IMR-90 (cell line): ENCODE measurements around the gene CHD6. TPM values are rescaled to one million over a fixed set of nuclear protein-coding genes. Genes with fewer than 3 reads are reported as not detected.
A peak's percentile ranks its signal among the peaks of the same experiment; 100 is the strongest.

Experiments used
- ATAC-seq: fragments of 200-7000 bp; cut with Tn5 transposase; 2 replicates; pipeline ENCODE4 v1.9.1; 2020; ENCODE audit warnings: low read depth, mild to moderate bottlenecking, moderate library complexity
- BruUV-seq: library from RNA; stranded (reverse); fragments of 400-500 nt; replicated peaks from 2 replicates; lab custom pipeline; 2021; lab: Mats Ljungman, UMichigan
- CTCF ChIA-PET: fragments of 300-600 bp; formaldehyde crosslinking; extraction: SDS; loops from one replicate; lab custom pipeline; 2021; ENCODE audit warnings: antibody characterized with exemption; lab: Yijun Ruan, JAX
- POLR2A ChIA-PET: fragments of 300-600 bp; sonication (Branson Sonifier 250); formaldehyde crosslinking; loops from one replicate; lab custom pipeline; 2022; ENCODE audit warnings: antibody characterized with exemption; ENCODE audit not compliant: unreplicated experiment; lab: Charles Lee
- DNase-seq: peaks from one replicate; pipeline ENCODE4 v3.0.0; 2013
- H2AFZ ChIP-seq: replicated peaks from 2 replicates; pipeline ENCODE3; 2013; ENCODE audit warnings: low read length, mild to moderate bottlenecking; ENCODE audit not compliant: poor library complexity
- H2AK5ac ChIP-seq: 2 replicates; pipeline ENCODE4 v1.6.1; 2013; ENCODE audit warnings: low read depth, low read length, inconsistent platforms
- H2AK9ac ChIP-seq: replicated peaks from 2 replicates; pipeline ENCODE3; 2013; ENCODE audit warnings: mild to moderate bottlenecking, low read depth, low read length, moderate library complexity; ENCODE audit not compliant: poor library complexity
- H2BK120ac ChIP-seq: 2 replicates; pipeline ENCODE4 v1.6.1; 2013; ENCODE audit warnings: low read depth, low read length, inconsistent platforms
- H2BK15ac ChIP-seq: 3 replicates; pipeline ENCODE4 v1.6.1; 2013; ENCODE audit warnings: low read depth, low read length, inconsistent platforms
- H2BK20ac ChIP-seq: 2 replicates; pipeline ENCODE4 v1.6.1; 2013; ENCODE audit warnings: low read depth, mild to moderate bottlenecking, inconsistent platforms, low read length, moderate library complexity
- H2BK5ac ChIP-seq: 2 replicates; pipeline ENCODE4 v1.6.1; 2013; ENCODE audit warnings: mild to moderate bottlenecking, low read depth, low read length, inconsistent platforms; ENCODE audit not compliant: poor library complexity, severe bottlenecking
- H3K14ac ChIP-seq: replicated peaks from 2 replicates; pipeline ENCODE4 v1.6.1; 2013; ENCODE audit warnings: low read depth, low read length, inconsistent platforms
- H3K18ac ChIP-seq: 2 replicates; pipeline ENCODE4 v1.6.1; 2013; ENCODE audit warnings: low read depth, low read length, control low read depth
- H3K23ac ChIP-seq: 2 replicates; pipeline ENCODE4 v1.6.1; 2013; ENCODE audit warnings: low read depth, low read length, inconsistent platforms
- H3K27ac ChIP-seq: 2 replicates; pipeline ENCODE4 v1.5.1; 2013; ENCODE audit warnings: mild to moderate bottlenecking, control low read depth, low read length; ENCODE audit not compliant: insufficient read depth
- H3K27me3 ChIP-seq: 2 replicates; pipeline ENCODE4 v1.6.1; 2013; ENCODE audit warnings: low read length; ENCODE audit not compliant: control insufficient read depth, insufficient read depth
- H3K36me3 ChIP-seq: 2 replicates; pipeline ENCODE4 v1.6.1; 2013; ENCODE audit warnings: low read length, mixed read lengths; ENCODE audit not compliant: control insufficient read depth, insufficient read depth
- H3K4ac ChIP-seq: 2 replicates; pipeline ENCODE4 v1.6.1; 2013; ENCODE audit warnings: low read depth, low read length, inconsistent platforms
- H3K4me1 ChIP-seq: 2 replicates; pipeline ENCODE4 v1.6.1; 2013; ENCODE audit warnings: low read length, mixed read lengths; ENCODE audit not compliant: control insufficient read depth, insufficient read depth
- H3K4me2 ChIP-seq: 2 replicates; pipeline ENCODE4 v1.6.1; 2013; ENCODE audit warnings: low read depth, mild to moderate bottlenecking, control low read depth, low read length, moderate library complexity
- H3K4me3 ChIP-seq: 2 replicates; pipeline ENCODE4 v1.5.1; 2013; ENCODE audit warnings: low read depth, mild to moderate bottlenecking, control low read depth, low read length, moderate library complexity; ENCODE audit not compliant: insufficient read depth
- H3K56ac ChIP-seq: 2 replicates; pipeline ENCODE4 v1.6.1; 2013; ENCODE audit warnings: low read length, inconsistent platforms; ENCODE audit not compliant: insufficient read depth; ENCODE audit errors: extremely low read depth
- H3K79me1 ChIP-seq, 2 experiments: 2 replicates each; pipeline ENCODE4 v1.6.1; 2013; ENCODE audit warnings: low read length in 2 of 2, inconsistent platforms in 1 of 2, low read depth in 1 of 2
- H3K9ac ChIP-seq: 2 replicates; pipeline ENCODE4 v1.6.1; 2013; ENCODE audit warnings: low read depth, low read length, control low read depth
- H3K9me1 ChIP-seq: 2 replicates; pipeline ENCODE4 v1.6.1; 2013; ENCODE audit warnings: low read length, inconsistent platforms; ENCODE audit not compliant: insufficient read depth
- H3K9me3 ChIP-seq: 2 replicates; pipeline ENCODE4 v1.6.1; 2013; ENCODE audit warnings: low read length; ENCODE audit not compliant: control insufficient read depth, insufficient read depth
- H4K20me1 ChIP-seq: 2 replicates; pipeline ENCODE4 v1.6.1; 2013; ENCODE audit warnings: low read length, inconsistent platforms; ENCODE audit not compliant: insufficient read depth
- H4K5ac ChIP-seq: 2 replicates; pipeline ENCODE4 v1.6.1; 2013; ENCODE audit warnings: mild to moderate bottlenecking, low read depth, low read length, control low read depth
- H4K8ac ChIP-seq, 2 experiments: 2 replicates each; pipeline ENCODE4 v1.6.1; 2013; ENCODE audit warnings: low read depth in 2 of 2, low read length in 2 of 2, control low read depth in 1 of 2, inconsistent platforms in 1 of 2
- H4K91ac ChIP-seq: 2 replicates; pipeline ENCODE4 v1.6.1; 2013; ENCODE audit warnings: low read depth, low read length, inconsistent platforms; ENCODE audit not compliant: insufficient read depth
- CEBPB ChIP-seq: IDR thresholded peaks from 2 replicates; pipeline ENCODE4 v1.6.1; 2012; ENCODE audit warnings: low read depth, low read length, improper control_type of control experiment
- CTCF ChIP-seq: conservative IDR thresholded peaks from 2 replicates; pipeline ENCODE4 v1.5.1; 2012; ENCODE audit warnings: mild to moderate bottlenecking, low read depth, low read length, improper control_type of control experiment
- FOS ChIP-seq: fragments of 150-350 bp; IDR thresholded peaks from 2 replicates; pipeline ENCODE4 v1.6.1; 2016; ENCODE audit warnings: low read depth, low read length
- MAFK ChIP-seq: IDR thresholded peaks from 2 replicates; pipeline ENCODE4 v1.6.1; 2012; ENCODE audit warnings: low read depth, low read length, improper control_type of control experiment
- MAZ ChIP-seq: IDR thresholded peaks from 2 replicates; pipeline ENCODE4 v1.6.1; 2012; ENCODE audit warnings: low read depth, mild to moderate bottlenecking, low read length, improper control_type of control experiment, moderate library complexity, borderline replicate concordance
- MXI1 ChIP-seq: IDR thresholded peaks from 2 replicates; pipeline ENCODE4 v1.6.1; 2012; ENCODE audit warnings: low read depth, mild to moderate bottlenecking, low read length, moderate library complexity, borderline replicate concordance
- POLR2A ChIP-seq: IDR thresholded peaks from 2 replicates; pipeline ENCODE4 v1.6.1; 2012; ENCODE audit warnings: mild to moderate bottlenecking, low read depth, low read length
- RAD21 ChIP-seq: IDR thresholded peaks from 2 replicates; pipeline ENCODE4 v1.6.1; 2012; ENCODE audit warnings: low read length, improper control_type of control experiment
- RCOR1 ChIP-seq: IDR thresholded peaks from 2 replicates; pipeline ENCODE4 v1.6.1; 2012; ENCODE audit warnings: mild to moderate bottlenecking, low read length, improper control_type of control experiment; ENCODE audit not compliant: insufficient replicate concordance
- RFX5 ChIP-seq: IDR thresholded peaks from 2 replicates; pipeline ENCODE4 v1.8.0; 2012; ENCODE audit warnings: low read depth, mild to moderate bottlenecking, low read length, moderate library complexity
- SMC3 ChIP-seq: fragments of 150-350 bp; IDR thresholded peaks from 2 replicates; pipeline ENCODE4 v1.6.1; 2016; ENCODE audit warnings: low read depth, mild to moderate bottlenecking, antibody characterized with exemption, low read length, moderate library complexity
- WGBS, 2 experiments: methylation state at CpG; one replicate each; pipeline versions ENCODE4 v1.1.5 to v1.1.7; 2013; ENCODE audit warnings: missing lambda C conversion rate in 2 of 2; ENCODE audit not compliant: insufficient read length in 1 of 2; ENCODE audit errors: extremely low coverage in 2 of 2; 5-methylcytosine and 5-hydroxymethylcytosine counted together
- dilution Hi-C: fragments of 300-500 bp; cut with HindIII; formaldehyde crosslinking; loops from one replicate; pipeline ENCODE4 v1.14.3; 2018; ENCODE audit warnings: low sequenced_read_pairs; ENCODE audit not compliant: unreplicated experiment
- in situ Hi-C: fragments of 300-500 bp; cut with MboI; formaldehyde crosslinking; loops from 3 replicates; pipeline ENCODE4 v1.14.3; 2019; ENCODE audit warnings: low sequenced_read_pairs, inconsistent platforms, mixed read lengths
- intact Hi-C: fragments of 100-400 bp; cut with micrococcal nuclease; formaldehyde crosslinking; loops from 2 replicates; pipeline ENCODE4 v1.10.0; 2022
- polyA plus RNA-seq, 3 experiments: library from polyadenylated mRNA; depleted of rRNA; stranded (reverse); fragments of >200 nt; gene quantifications; 2 replicates each; pipeline ENCODE4 v1.2.3, GENCODE V29; 2012; ENCODE audit warnings: low replicate concordance in 1 of 3
- total RNA-seq: library from RNA; depleted of rRNA; stranded (reverse); fragments of >200 nt; gene quantifications from 2 replicates; pipeline ENCODE4 v1.2.3, GENCODE V29; 2012
- TF ChIP-seq, protein P1 (sequence below): fragments of 150-350 bp; IDR thresholded peaks from 2 replicates; pipeline ENCODE4 v1.6.1; 2016; ENCODE audit warnings: low read depth, mild to moderate bottlenecking, low read length, moderate library complexity, borderline replicate concordance

CHD6 gene
- total and polyA plus RNA-seq, 2 of the 4 experiments (the other 2 are of a cell fraction): 8.8 to 26.7 TPM

- intact Hi-C loops: loop anchor here (5.0 kb wide), 3 partner anchors 122 to 192 kb away; no protein-coding TSS in a partner anchor
- DNase-seq: peak; percentile 28
- Histone ChIP-seq H3K36me3 (no peaks in the 10 kb centered on the region), H3K9me1 (no peaks in the 10 kb centered on the region), H4K91ac (no peak overlapping the region), H4K5ac (no peak overlapping the region), H3K27me3 (peaks cover 8% of the 10 kb centered on the region), H3K9ac (no peak overlapping the region), H4K8ac (peak overlapping the region in 1 of 2 experiments; percentile 39; a peak in 1 of 4 replicates), H4K20me1 (peaks cover 28% of the 10 kb centered on the region; the same call in 1 of the 2 replicates), H2AK9ac (no peak overlapping the region), H3K56ac (no peak overlapping the region), H2BK120ac (no peak overlapping the region), H3K79me1 (peaks cover 12 to 27% of the 10 kb centered on the region in 2 experiments; a peak in 3 of 4 replicates), H3K4ac (no peak overlapping the region), H3K4me3 (no peak overlapping the region), H2BK5ac (no peak overlapping the region), H2AFZ (no peak overlapping the region), H2BK15ac (no peak overlapping the region), H3K4me2 (peak overlapping the region; percentile 80; the same call in 1 of the 2 replicates), H3K27ac (no peak overlapping the region), H3K4me1 (peaks cover 4% of the 10 kb centered on the region), H2AK5ac (no peak overlapping the region), H3K23ac (no peak overlapping the region), H2BK20ac (no peak overlapping the region), H3K18ac (no peak overlapping the region), H3K14ac (no peak overlapping the region), H3K9me3 (no peaks in the 10 kb centered on the region)
- BruUV-seq: no TSS peak
- no peak for TF ChIP-seq CTCF
- TF ChIP-seq, protein P1, sequence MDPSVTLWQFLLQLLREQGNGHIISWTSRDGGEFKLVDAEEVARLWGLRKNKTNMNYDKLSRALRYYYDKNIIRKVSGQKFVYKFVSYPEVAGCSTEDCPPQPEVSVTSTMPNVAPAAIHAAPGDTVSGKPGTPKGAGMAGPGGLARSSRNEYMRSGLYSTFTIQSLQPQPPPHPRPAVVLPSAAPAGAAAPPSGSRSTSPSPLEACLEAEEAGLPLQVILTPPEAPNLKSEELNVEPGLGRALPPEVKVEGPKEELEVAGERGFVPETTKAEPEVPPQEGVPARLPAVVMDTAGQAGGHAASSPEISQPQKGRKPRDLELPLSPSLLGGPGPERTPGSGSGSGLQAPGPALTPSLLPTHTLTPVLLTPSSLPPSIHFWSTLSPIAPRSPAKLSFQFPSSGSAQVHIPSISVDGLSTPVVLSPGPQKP: no peak
- no peak for TF ChIP-seq MAZ
- TF ChIP-seq SMC3: no peak
- TF ChIP-seq CEBPB: no peak
- TF ChIP-seq MAFK: no peak
- TF ChIP-seq FOS: no peak
- no peak for TF ChIP-seq RAD21
- no peak for TF ChIP-seq MXI1
- no peak for TF ChIP-seq RFX5
- no peak for TF ChIP-seq POLR2A
- TF ChIP-seq RCOR1: no peak
- ChIA-PET CTCF (no interaction called here), POLR2A (interaction anchor here (0.6 kb wide), 1 partner anchor 39 kb away, joined by 3 read pairs; no protein-coding TSS in a partner anchor)
- dilution Hi-C loops: no loop called here
- in situ Hi-C loops: loop anchor here (25.0 kb wide), 2 partner anchors 457 to 657 kb away; no protein-coding TSS in a partner anchor
- no peak for ATAC-seq
- WGBS, 2 experiments: 60% methylated on average over 2 of the region's 5 CpGs; no CpG with 5 or more reads in 1 of the 2 experiments
Measured at GRCh38 chr20:41619360-41620100, 1.4 kb upstream of the CHD6 start.
